Measurements from ENCODE around the gene VMAC. TPM values are rescaled to one million over a fixed set of nuclear protein-coding genes. Genes with fewer than 3 reads are reported as not detected.

VMAC gene
- total and polyA plus RNA-seq, 9 of the 15 experiments (the other 6 are each of a cell fraction or from before 2014, with no cell fraction given) = 0.03 to 3.4 (median 1.1) TPM

DNA sequence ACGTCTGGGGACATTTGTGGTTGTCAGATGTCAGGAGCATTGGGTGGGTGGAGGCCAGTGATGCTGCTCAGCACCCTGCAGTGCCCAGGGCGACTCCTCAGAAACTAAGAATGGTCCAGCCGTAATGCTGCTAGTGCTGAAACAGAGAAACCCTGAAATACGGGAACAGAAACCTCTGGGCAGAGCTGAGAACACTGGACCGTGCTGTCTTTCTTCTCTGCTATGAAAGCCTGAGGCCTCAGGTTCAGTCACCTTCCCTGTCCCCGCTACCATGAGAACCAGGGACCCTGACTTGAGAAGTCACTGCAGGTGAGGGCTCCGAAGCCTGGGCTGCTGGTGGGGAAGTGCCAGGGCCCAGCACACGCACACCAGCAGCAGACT, 22.8 kb downstream of the VMAC start:
- no peak overlapping the region for H2AFZ ChIP-seq (ENCODE audit: low read depth, low read length)
- peaks cover 96% of the 10 kb centered on the region; the same call in 2 of the 3 replicates for H3K36me3 ChIP-seq (ENCODE audit: control insufficient read depth, insufficient read depth, low read length)
- CTCF ChIA-PET (ENCODE audit: low intra/inter-chr PET ratio) = no interaction called here
- no peak for DNase-seq (ENCODE audit: extremely low read depth in 1 of 4, low spot score in 3 of 4)
- H3K4me3 ChIP-seq = no peak overlapping the region
- no peaks in the 10 kb centered on the region; the same call in 2 of the 3 replicates for H3K79me2 ChIP-seq (ENCODE audit: control insufficient read depth, insufficient read depth, low read length)
- intact Hi-C loops (cut with micrococcal nuclease) (no loop called here), in situ Hi-C loops (cut with MboI) (no loop called here)
- no TSS peak for BruUV-seq (replicated peaks)
- H3K4me1 ChIP-seq (replicated peaks in 1 of 2; ENCODE audit: control insufficient read depth in 2 of 2, insufficient read depth in 2 of 2, low read length in 2 of 2) = peaks cover 0 to 11% of the 10 kb centered on the region in 2 experiments; a peak in 1 of 5 replicates
- WGBS (ENCODE audit: insufficient coverage, low coverage, missing lambda C conversion rate) = 95% methylated on average over 7 of the region's 8 CpGs
- H3K4me2 ChIP-seq (ENCODE audit: insufficient read depth, low read length) = no peak overlapping the region
- TF ChIP-seq NUFIP1 (IDR thresholded peaks at IDR 0.05; ENCODE audit: partially characterized antibody) = no peak
- POLR2A ChIA-PET = no interaction called here
- H3K9me3 ChIP-seq (replicated peaks; ENCODE audit: control insufficient read depth, insufficient read depth, low read depth, low read length) = no peaks in the 10 kb centered on the region
- H3K27me3 ChIP-seq (ENCODE audit: control insufficient read depth in 2 of 2, insufficient read depth in 2 of 2, low read length in 2 of 2) = no peaks in the 10 kb centered on the region
- no peak overlapping the region for H3K27ac ChIP-seq (ENCODE audit: extremely low read depth, low read depth, low read length)
- no peaks in the 10 kb centered on the region for H3K9me1 ChIP-seq (ENCODE audit: control insufficient read depth, insufficient read depth, low read length)
- no peak for ATAC-seq
- no peaks in the 10 kb centered on the region for H4K20me1 ChIP-seq (replicated peaks; ENCODE audit: control insufficient read depth, insufficient read depth, low read length)
- peak overlapping the region in 1 of 2 experiments; percentile 61; a peak in 1 of 4 replicates for H3K9ac ChIP-seq (ENCODE audit: insufficient read depth in 1 of 2, low read depth in 2 of 2, low read length in 2 of 2)
- FAIRE-seq = no peak

DNA sequence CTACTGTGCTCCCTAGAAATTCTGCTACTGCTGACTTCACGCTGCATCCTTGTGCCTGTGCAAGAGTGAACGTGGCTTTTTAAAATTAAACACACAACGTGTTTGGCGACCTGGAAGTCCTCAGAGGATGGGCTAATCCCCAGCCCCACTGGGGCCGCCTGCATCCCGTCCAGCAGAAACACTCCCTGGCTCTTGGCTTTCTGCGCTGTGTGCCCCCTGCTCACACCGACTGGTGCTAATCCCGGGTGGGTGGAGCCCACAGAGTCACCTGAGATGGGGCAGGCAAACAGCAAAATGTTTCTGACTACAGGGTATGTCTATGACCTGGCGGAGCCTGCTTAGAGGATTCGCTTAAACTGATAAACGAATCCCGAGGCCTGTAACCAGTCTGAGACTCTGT, 24.5 kb downstream of the VMAC start:
- intact Hi-C loops (cut with micrococcal nuclease) (no loop called here), in situ Hi-C loops (cut with MboI) (no loop called here)
- CTCF ChIA-PET (ENCODE audit: low intra/inter-chr PET ratio) = no interaction called here
- no peak for TF ChIP-seq TRIM24 (IDR thresholded peaks at IDR 0.05)
- TF ChIP-seq MIER1 (IDR thresholded peaks at IDR 0.05; ENCODE audit: low read depth) = no peak
- TF ChIP-seq MXI1 (IDR thresholded peaks at IDR 0.05; ENCODE audit: low read depth, low read length) = no peak
- TF ChIP-seq RNF2 (IDR thresholded peaks at IDR 0.05) = no peak
- TF ChIP-seq KLF13 (tag; IDR thresholded peaks at IDR 0.05; ENCODE audit: borderline replicate concordance, low read depth) = no peak
- TF ChIP-seq ZNF445 (CRISPR knock-in tag; IDR thresholded peaks at IDR 0.05; ENCODE audit: low read depth) = no peak
- no peak for TF ChIP-seq ZNF140 (CRISPR knock-in tag; IDR thresholded peaks at IDR 0.05)
- TF ChIP-seq PURB (CRISPR knock-in tag; IDR thresholded peaks at IDR 0.05; ENCODE audit: low read depth) = no peak
- TF ChIP-seq, protein P1, sequence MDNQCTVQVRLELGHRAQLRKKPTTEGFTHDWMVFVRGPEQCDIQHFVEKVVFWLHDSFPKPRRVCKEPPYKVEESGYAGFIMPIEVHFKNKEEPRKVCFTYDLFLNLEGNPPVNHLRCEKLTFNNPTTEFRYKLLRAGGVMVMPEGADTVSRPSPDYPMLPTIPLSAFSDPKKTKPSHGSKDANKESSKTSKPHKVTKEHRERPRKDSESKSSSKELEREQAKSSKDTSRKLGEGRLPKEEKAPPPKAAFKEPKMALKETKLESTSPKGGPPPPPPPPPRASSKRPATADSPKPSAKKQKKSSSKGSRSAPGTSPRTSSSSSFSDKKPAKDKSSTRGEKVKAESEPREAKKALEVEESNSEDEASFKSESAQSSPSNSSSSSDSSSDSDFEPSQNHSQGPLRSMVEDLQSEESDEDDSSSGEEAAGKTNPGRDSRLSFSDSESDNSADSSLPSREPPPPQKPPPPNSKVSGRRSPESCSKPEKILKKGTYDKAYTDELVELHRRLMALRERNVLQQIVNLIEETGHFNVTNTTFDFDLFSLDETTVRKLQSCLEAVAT (IDR thresholded peaks at IDR 0.05) = no peak
- TF ChIP-seq POLR2A (conservative IDR thresholded peaks at IDR 0.05) = no peak
- no peak for TF ChIP-seq POU5F1 (IDR thresholded peaks at IDR 0.05; ENCODE audit: borderline replicate concordance, low read depth, low read length, partially characterized antibody)
- no peak for TF ChIP-seq ZNF444 (CRISPR knock-in tag; IDR thresholded peaks at IDR 0.05)
- TF ChIP-seq, protein P2, sequence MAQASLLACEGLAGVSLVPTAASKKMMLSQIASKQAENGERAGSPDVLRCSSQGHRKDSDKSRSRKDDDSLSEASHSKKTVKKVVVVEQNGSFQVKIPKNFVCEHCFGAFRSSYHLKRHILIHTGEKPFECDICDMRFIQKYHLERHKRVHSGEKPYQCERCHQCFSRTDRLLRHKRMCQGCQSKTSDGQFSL (CRISPR knock-in tag; IDR thresholded peaks at IDR 0.05) = no peak
- TF ChIP-seq, protein P2 (tag; IDR thresholded peaks at IDR 0.05) = no peak
- no peak for TF ChIP-seq ZFPM2 (CRISPR knock-in tag; IDR thresholded peaks at IDR 0.05)

More for the DNA sequence above, 24.5 kb downstream of the VMAC start:
- Histone ChIP-seq H3K79me2 (ENCODE audit: control insufficient read depth, insufficient read depth, low read length) (no peaks in the 10 kb centered on the region; the same call in 2 of the 3 replicates), H4K20me1 (replicated peaks; ENCODE audit: control insufficient read depth, insufficient read depth, low read length) (no peaks in the 10 kb centered on the region), H3K9me1 (ENCODE audit: control insufficient read depth, insufficient read depth, low read length) (peaks cover 2% of the 10 kb centered on the region), H3K36me3 (ENCODE audit: control insufficient read depth, insufficient read depth, low read length) (peaks cover 98% of the 10 kb centered on the region; the same call in 2 of the 3 replicates), H3K4me2 (ENCODE audit: insufficient read depth, low read length) (no peak overlapping the region), H3K27ac (ENCODE audit: extremely low read depth, low read depth, low read length) (no peak overlapping the region), H3K27me3 (ENCODE audit: control insufficient read depth in 2 of 2, insufficient read depth in 2 of 2, low read length in 2 of 2) (no peaks in the 10 kb centered on the region), H3K4me1 (replicated peaks in 1 of 2; ENCODE audit: control insufficient read depth in 2 of 2, insufficient read depth in 2 of 2, low read length in 2 of 2) (peaks cover 0 to 12% of the 10 kb centered on the region in 2 experiments; a peak in 1 of 5 replicates), H3K9me3 (replicated peaks; ENCODE audit: control insufficient read depth, insufficient read depth, low read depth, low read length) (no peaks in the 10 kb centered on the region), H3K4me3 (no peak overlapping the region), H2AFZ (ENCODE audit: low read depth, low read length) (no peak overlapping the region), H3K9ac (ENCODE audit: insufficient read depth in 1 of 2, low read depth in 2 of 2, low read length in 2 of 2) (peak overlapping the region in 1 of 2 experiments; percentile 77; a peak in 1 of 4 replicates)
- no TSS peak for BruUV-seq (replicated peaks)
- POLR2A ChIA-PET = no interaction called here
- DNase-seq (ENCODE audit: extremely low read depth in 1 of 4, low spot score in 3 of 4) (no peak), ATAC-seq (no peak), FAIRE-seq (no peak)
- WGBS (ENCODE audit: insufficient coverage, low coverage, missing lambda C conversion rate) = 88% methylated on average over 13 of the region's 13 CpGs
